Measurements from ENCODE around the gene NGDN. TPM values are rescaled to one million over a fixed set of nuclear protein-coding genes. Genes with fewer than 3 reads are reported as not detected.

NGDN gene
- total and polyA plus RNA-seq, 4 donors = 18.2 to 26.9 (median 22.9) TPM

DNA sequence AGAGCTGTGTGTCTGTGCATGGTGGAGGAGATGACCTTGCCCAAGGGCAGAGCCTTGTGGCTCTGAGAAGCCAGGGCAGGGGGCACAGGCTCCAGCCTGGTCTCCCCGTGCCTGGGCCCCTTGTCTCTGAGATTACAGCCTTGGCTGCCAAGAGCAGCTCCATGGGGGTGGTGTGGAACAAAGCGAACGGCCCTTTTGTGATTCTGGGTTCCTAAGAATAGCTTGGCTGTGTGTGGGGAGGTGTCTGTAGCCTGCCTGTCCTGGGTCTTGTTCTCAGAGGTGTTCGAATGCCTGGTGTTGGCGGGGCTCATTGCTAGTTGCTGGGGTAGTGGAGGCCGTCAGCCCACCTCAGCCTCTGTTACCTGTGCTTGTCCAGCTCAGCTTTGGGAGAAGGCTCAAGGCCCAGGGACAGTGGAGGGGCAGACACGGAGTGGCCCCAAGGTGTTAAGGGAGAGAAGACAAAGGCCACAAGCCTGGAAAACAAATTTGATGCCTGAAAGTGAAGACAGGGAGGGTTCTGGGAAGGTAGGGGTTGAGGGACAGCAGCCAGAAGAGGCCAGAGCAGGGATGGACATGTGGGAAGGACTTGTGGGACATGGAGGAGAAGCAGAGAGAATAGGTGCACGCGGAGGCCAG, 26.7 kb upstream of the NGDN start:
- Histone ChIP-seq H3K9me3 (ENCODE audit: control insufficient read depth in 4 of 4, low read length in 3 of 4) (no peaks in the 10 kb centered on the region), H3K4me1 (ENCODE audit: control insufficient read depth in 4 of 4, insufficient read depth in 4 of 4, low read length in 3 of 4) (no peaks in the 10 kb centered on the region), H3K36me3 (ENCODE audit: control insufficient read depth in 4 of 4, insufficient read depth in 3 of 4, low read depth in 1 of 4, low read length in 3 of 4) (no peaks in the 10 kb centered on the region), H3K27ac (ENCODE audit: low read depth in 1 of 2, low read length in 2 of 2) (no peak overlapping the region), H3K9ac (ENCODE audit: low read depth in 1 of 2, low read length in 2 of 2) (no peak overlapping the region), H3K4me3 (ENCODE audit: low read depth in 1 of 3, low read length in 3 of 3) (no peak overlapping the region), H3K27me3 (ENCODE audit: control insufficient read depth in 4 of 4, insufficient read depth in 4 of 4, low read length in 3 of 4) (no peaks in the 10 kb centered on the region)
- peak; percentile 34 for DNase-seq (ENCODE audit: low spot score)
- 75% methylated on average over 9 of the region's 9 CpGs for WGBS
- TF ChIP-seq NR2F2 (IDR thresholded peaks at IDR 0.05) (no peak), GABPA (IDR thresholded peaks at IDR 0.05 in 1 of 2, conservative IDR thresholded peaks at IDR 0.05 in 1 of 2) (no peak), YY1 (IDR thresholded peaks at IDR 0.05) (no peak), RAD21 (IDR thresholded peaks at IDR 0.05) (no peak), SP1 (IDR thresholded peaks at IDR 0.05) (no peak), FOXA2 (IDR thresholded peaks at IDR 0.05) (no peak), HNF4A (conservative IDR thresholded peaks at IDR 0.05) (no peak), HNF4G (IDR thresholded peaks at IDR 0.05) (no peak), FOXA1 (IDR thresholded peaks at IDR 0.05) (no peak), RXRA (IDR thresholded peaks at IDR 0.05) (no peak), TAF1 (conservative IDR thresholded peaks at IDR 0.05) (no peak), EGR1 (IDR thresholded peaks at IDR 0.05; ENCODE audit: low read depth in 2 of 2) (no peak), JUND (IDR thresholded peaks at IDR 0.05) (no peak)
- TF ChIP-seq, protein P1, sequence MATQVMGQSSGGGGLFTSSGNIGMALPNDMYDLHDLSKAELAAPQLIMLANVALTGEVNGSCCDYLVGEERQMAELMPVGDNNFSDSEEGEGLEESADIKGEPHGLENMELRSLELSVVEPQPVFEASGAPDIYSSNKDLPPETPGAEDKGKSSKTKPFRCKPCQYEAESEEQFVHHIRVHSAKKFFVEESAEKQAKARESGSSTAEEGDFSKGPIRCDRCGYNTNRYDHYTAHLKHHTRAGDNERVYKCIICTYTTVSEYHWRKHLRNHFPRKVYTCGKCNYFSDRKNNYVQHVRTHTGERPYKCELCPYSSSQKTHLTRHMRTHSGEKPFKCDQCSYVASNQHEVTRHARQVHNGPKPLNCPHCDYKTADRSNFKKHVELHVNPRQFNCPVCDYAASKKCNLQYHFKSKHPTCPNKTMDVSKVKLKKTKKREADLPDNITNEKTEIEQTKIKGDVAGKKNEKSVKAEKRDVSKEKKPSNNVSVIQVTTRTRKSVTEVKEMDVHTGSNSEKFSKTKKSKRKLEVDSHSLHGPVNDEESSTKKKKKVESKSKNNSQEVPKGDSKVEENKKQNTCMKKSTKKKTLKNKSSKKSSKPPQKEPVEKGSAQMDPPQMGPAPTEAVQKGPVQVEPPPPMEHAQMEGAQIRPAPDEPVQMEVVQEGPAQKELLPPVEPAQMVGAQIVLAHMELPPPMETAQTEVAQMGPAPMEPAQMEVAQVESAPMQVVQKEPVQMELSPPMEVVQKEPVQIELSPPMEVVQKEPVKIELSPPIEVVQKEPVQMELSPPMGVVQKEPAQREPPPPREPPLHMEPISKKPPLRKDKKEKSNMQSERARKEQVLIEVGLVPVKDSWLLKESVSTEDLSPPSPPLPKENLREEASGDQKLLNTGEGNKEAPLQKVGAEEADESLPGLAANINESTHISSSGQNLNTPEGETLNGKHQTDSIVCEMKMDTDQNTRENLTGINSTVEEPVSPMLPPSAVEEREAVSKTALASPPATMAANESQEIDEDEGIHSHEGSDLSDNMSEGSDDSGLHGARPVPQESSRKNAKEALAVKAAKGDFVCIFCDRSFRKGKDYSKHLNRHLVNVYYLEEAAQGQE (IDR thresholded peaks at IDR 0.05) = no peak
- TF ChIP-seq, protein P2, sequence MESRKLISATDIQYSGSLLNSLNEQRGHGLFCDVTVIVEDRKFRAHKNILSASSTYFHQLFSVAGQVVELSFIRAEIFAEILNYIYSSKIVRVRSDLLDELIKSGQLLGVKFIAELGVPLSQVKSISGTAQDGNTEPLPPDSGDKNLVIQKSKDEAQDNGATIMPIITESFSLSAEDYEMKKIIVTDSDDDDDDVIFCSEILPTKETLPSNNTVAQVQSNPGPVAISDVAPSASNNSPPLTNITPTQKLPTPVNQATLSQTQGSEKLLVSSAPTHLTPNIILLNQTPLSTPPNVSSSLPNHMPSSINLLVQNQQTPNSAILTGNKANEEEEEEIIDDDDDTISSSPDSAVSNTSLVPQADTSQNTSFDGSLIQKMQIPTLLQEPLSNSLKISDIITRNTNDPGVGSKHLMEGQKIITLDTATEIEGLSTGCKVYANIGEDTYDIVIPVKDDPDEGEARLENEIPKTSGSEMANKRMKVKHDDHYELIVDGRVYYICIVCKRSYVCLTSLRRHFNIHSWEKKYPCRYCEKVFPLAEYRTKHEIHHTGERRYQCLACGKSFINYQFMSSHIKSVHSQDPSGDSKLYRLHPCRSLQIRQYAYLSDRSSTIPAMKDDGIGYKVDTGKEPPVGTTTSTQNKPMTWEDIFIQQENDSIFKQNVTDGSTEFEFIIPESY (IDR thresholded peaks at IDR 0.05) = no peak
- TF ChIP-seq, protein P3, sequence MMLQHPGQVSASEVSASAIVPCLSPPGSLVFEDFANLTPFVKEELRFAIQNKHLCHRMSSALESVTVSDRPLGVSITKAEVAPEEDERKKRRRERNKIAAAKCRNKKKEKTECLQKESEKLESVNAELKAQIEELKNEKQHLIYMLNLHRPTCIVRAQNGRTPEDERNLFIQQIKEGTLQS (IDR thresholded peaks at IDR 0.05) = no peak
- TF ChIP-seq, protein P4, sequence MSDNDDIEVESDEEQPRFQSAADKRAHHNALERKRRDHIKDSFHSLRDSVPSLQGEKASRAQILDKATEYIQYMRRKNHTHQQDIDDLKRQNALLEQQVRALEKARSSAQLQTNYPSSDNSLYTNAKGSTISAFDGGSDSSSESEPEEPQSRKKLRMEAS (IDR thresholded peaks at IDR 0.05) = no peak
- TF ChIP-seq, protein P5, sequence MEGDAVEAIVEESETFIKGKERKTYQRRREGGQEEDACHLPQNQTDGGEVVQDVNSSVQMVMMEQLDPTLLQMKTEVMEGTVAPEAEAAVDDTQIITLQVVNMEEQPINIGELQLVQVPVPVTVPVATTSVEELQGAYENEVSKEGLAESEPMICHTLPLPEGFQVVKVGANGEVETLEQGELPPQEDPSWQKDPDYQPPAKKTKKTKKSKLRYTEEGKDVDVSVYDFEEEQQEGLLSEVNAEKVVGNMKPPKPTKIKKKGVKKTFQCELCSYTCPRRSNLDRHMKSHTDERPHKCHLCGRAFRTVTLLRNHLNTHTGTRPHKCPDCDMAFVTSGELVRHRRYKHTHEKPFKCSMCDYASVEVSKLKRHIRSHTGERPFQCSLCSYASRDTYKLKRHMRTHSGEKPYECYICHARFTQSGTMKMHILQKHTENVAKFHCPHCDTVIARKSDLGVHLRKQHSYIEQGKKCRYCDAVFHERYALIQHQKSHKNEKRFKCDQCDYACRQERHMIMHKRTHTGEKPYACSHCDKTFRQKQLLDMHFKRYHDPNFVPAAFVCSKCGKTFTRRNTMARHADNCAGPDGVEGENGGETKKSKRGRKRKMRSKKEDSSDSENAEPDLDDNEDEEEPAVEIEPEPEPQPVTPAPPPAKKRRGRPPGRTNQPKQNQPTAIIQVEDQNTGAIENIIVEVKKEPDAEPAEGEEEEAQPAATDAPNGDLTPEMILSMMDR (IDR thresholded peaks at IDR 0.05; ENCODE audit: low read depth, low read length, missing input control) = no peak

Measured in liver (tissue), 9 donors.